Activated CD4-positive, alpha-beta T cell treated with anti-CD3 and anti-CD28 coated beads for 48 hours (primary cell): ENCODE measurements around the gene POU2F2.
"Not testable (repeated sequence)": the region's sequence is repeated elsewhere in the genome, so short reads cannot be mapped to it uniquely, and the experiment has no call there.

ENCODE experiments used
- DNase-seq: peaks from one replicate; pipeline ENCODE4 v3.0.0-alpha.2; 2020

Gene POU2F2

GRCh38 chr19:42057846-42058245 is 74.4 kb downstream of the POU2F2 start:
- no peak for DNase-seq

GRCh38 chr19:42054205-42054604 is 78.0 kb downstream of the POU2F2 start:
- no peak for DNase-seq

- no peak for DNase-seq
Observed at GRCh38 chr19:42053037-42053935, 79.0 kb downstream of the POU2F2 start.

GRCh38 chr19:42052241-42052863 is 79.9 kb downstream of the POU2F2 start:
- DNase-seq = no peak

GRCh38 chr19:42051166-42052115 is 80.8 kb downstream of the POU2F2 start:
- DNase-seq = peak; percentile 71

GRCh38 chr19:42048992-42049391 is 83.3 kb downstream of the POU2F2 start:
- peak; percentile 27 for DNase-seq

GRCh38 chr19:42045575-42045974 is 86.7 kb downstream of the POU2F2 start:
- no peak for DNase-seq

- no peak for DNase-seq
Observed at GRCh38 chr19:42042455-42043170, 89.6 kb downstream of the POU2F2 start.

- DNase-seq = not testable (repeated sequence)
Observed at GRCh38 chr19:42040491-42040890, 91.8 kb downstream of the POU2F2 start.

- DNase-seq = no peak
Observed at GRCh38 chr19:42040031-42040430, 92.2 kb downstream of the POU2F2 start.

- DNase-seq = no peak
Observed at GRCh38 chr19:42038666-42039065, 93.6 kb downstream of the POU2F2 start.

- DNase-seq = no peak
Observed at GRCh38 chr19:42037649-42038048, 94.6 kb downstream of the POU2F2 start.
